ENCODE data around the gene STRA8.

GRCh38 chr7:135215180-135215579, 18.5 kb upstream of the STRA8 start:
- TF ChIP-seq POLR2A (IDR thresholded peaks at IDR 0.05) (no peak), CTCF (IDR thresholded peaks at IDR 0.05) (no peak), POLR2AphosphoS5 (IDR thresholded peaks at IDR 0.05) (no peak), EP300 (IDR thresholded peaks at IDR 0.05) (no peak)
